NT2/D1 (cell line): ENCODE measurements around the gene MCU.

ENCODE experiments used
- SUZ12 ChIP-seq: IDR thresholded peaks from 2 replicates; pipeline ENCODE4 v1.6.1; 2011; ENCODE audit not compliant: insufficient read length, insufficient read depth; ENCODE audit errors: extremely low read depth
- YY1 ChIP-seq: IDR thresholded peaks from 2 replicates; pipeline ENCODE4 v1.6.1; 2011; ENCODE audit not compliant: insufficient read length, insufficient read depth
- ZNF274 ChIP-seq: IDR thresholded peaks from 2 replicates; pipeline ENCODE4 v1.6.1; 2011; ENCODE audit warnings: mild to moderate bottlenecking, low read depth, low read length

DNA sequence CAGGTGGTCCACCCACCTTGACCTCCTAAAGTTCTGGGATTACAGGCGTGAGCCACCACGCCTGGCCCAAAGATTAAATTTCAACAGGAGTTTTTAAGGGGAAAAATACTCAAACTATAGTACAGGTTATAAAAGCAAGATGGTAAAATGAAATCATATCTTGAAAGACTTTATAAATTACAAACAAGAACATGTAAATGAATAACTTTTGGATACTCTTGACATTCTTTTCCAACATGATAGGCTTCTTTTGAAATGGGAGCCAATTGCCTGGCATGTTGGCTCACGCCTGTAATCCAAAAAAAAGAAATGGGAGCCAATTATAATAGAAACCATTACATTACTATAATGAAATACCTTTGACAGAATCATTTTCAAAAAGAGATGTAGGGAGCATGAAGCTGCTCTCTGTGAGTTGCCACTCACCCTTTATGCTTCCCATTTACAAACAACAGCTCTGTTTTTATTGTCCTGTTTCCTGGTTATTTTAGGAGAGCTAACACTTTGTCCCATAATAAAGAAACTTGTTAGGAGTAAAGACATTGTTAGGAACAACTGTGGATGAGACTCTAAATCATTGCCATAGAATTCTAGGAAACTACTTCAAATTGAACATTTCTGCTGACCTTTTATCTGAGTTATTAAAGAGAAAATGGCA is 24.6 kb upstream of the MCU start:
- no peak for TF ChIP-seq SUZ12
- no peak for TF ChIP-seq YY1
- TF ChIP-seq ZNF274, result no peak
